MM.1S (cell line): ENCODE data around the gene COP1.

Experiments
- CTCF ChIP-seq: fragments of 300-600 bp; sonication (generic); IDR thresholded peaks from 2 replicates; pipeline ENCODE4 v1.5.1; 2016; ENCODE audit warnings: antibody characterized with exemption, low read length, mixed read lengths
- EZH2 ChIP-seq: fragments of 300-600 bp; sonication (generic); optimal IDR thresholded peaks from 2 replicates; pipeline ENCODE3; 2017; ENCODE audit warnings: low read depth, mild to moderate bottlenecking, antibody characterized with exemption, low read length, mixed read lengths
- EZH2phosphoT487 ChIP-seq: fragments of 300-600 bp; sonication (generic); IDR thresholded peaks from 2 replicates; pipeline ENCODE4 v1.6.1; 2018; ENCODE audit warnings: antibody characterized with exemption, low read length

GRCh38 chr1:176178316-176178715 is 28.8 kb downstream of the COP1 start:
- no peak for TF ChIP-seq CTCF
- no peak for TF ChIP-seq EZH2
- TF ChIP-seq EZH2phosphoT487: no peak
